ENCODE measurements around the gene PDZD2. TPM values are rescaled to one million over a fixed set of nuclear protein-coding genes. Genes with fewer than 3 reads are reported as not detected.
A peak's percentile ranks its signal among the peaks of the same experiment; 100 is the strongest.

PDZD2 gene
- total RNA-seq, 2 experiments from 2014 or later, result 0.04 to 0.14 TPM

- H3K4me1 Mint-ChIP-seq, result peaks cover 33% of the 10 kb centered on the region
- peak overlapping the region; percentile 65 for H3K27ac Mint-ChIP-seq
These were observed 222.7 kb downstream of the PDZD2 start for GRCh38 chr5:31861601-31862000.

GRCh38 chr5:31863991-31864411 lies 225.1 kb downstream of the PDZD2 start:
- Mint-ChIP-seq H3K4me1 (peaks cover 47% of the 10 kb centered on the region), H3K9me3 (ENCODE audit: low read depth) (peaks cover 15% of the 10 kb centered on the region), H3K4me3 (no peak overlapping the region), H3K27ac (no peak overlapping the region), H3K27me3 (no peaks in the 10 kb centered on the region), H3K36me3 (ENCODE audit: low read depth) (peaks cover 2% of the 10 kb centered on the region)
- intact Hi-C loops (cut with DNase I, micrococcal nuclease), result no loop called here
- DNase-seq (no peak), ATAC-seq (no peak)
- POLR2A ChIA-PET, result no interaction called here
- CTCF ChIA-PET, result no interaction called here

More at GRCh38 chr5:31861601-31862000, 222.7 kb downstream of the PDZD2 start:
- Mint-ChIP-seq H3K36me3 (ENCODE audit: low read depth) (peaks cover 5% of the 10 kb centered on the region), H3K9me3 (ENCODE audit: low read depth) (peaks cover 19% of the 10 kb centered on the region), H3K27me3 (no peaks in the 10 kb centered on the region), H3K4me3 (no peak overlapping the region)
- CTCF ChIA-PET, result interaction anchor here (0.7 kb wide), 1 partner anchor 68 kb away, joined by 3 read pairs; no protein-coding TSS in a partner anchor
- intact Hi-C loops (cut with DNase I, micrococcal nuclease), result no loop called here
- no peak for DNase-seq
- ATAC-seq, result no peak
- POLR2A ChIA-PET, result no interaction called here

- POLR2A ChIA-PET, result no interaction called here
- peak; percentile 21 for DNase-seq
- Mint-ChIP-seq H3K4me3 (peak overlapping the region; percentile 30), H3K27me3 (no peaks in the 10 kb centered on the region), H3K27ac (peak overlapping the region; percentile 17), H3K36me3 (ENCODE audit: low read depth) (no peaks in the 10 kb centered on the region), H3K9me3 (ENCODE audit: low read depth) (no peaks in the 10 kb centered on the region), H3K4me1 (peaks cover 40% of the 10 kb centered on the region)
- ATAC-seq, result peak; percentile 41
- intact Hi-C loops (cut with DNase I, micrococcal nuclease), result no loop called here
- CTCF ChIA-PET, result interaction anchor here (0.8 to 2.0 kb wide), 4 partner anchors 11 to 229 kb away, joined by 3 to 8 read pairs (median 4); no protein-coding TSS in a partner anchor
These were observed 227.2 kb downstream of the PDZD2 start for GRCh38 chr5:31866166-31866565.

- H3K4me3 Mint-ChIP-seq, result no peak overlapping the region
- H3K9me3 Mint-ChIP-seq (ENCODE audit: low read depth), result no peaks in the 10 kb centered on the region
- peak; percentile 28 for DNase-seq
- intact Hi-C loops (cut with DNase I, micrococcal nuclease), result no loop called here
- no peaks in the 10 kb centered on the region for H3K27me3 Mint-ChIP-seq
- ChIA-PET POLR2A (no interaction called here), CTCF (interaction anchor here (0.6 to 2.0 kb wide), 4 partner anchors 12 to 1568 kb away, joined by 3 to 8 read pairs (median 4); no protein-coding TSS in a partner anchor)
- H3K4me1 Mint-ChIP-seq, result peaks cover 34% of the 10 kb centered on the region
- no peak for ATAC-seq
- no peak overlapping the region for H3K27ac Mint-ChIP-seq
- H3K36me3 Mint-ChIP-seq (ENCODE audit: low read depth), result no peaks in the 10 kb centered on the region
These were observed 228.3 kb downstream of the PDZD2 start for GRCh38 chr5:31867219-31867618.

GRCh38 chr5:31880449-31880848 lies 241.5 kb downstream of the PDZD2 start:
- ChIA-PET POLR2A (no interaction called here), CTCF (interaction anchor here (0.6 to 1.9 kb wide), 3 partner anchors 196 to 233 kb away, joined by 3 to 8 read pairs (median 3); no protein-coding TSS in a partner anchor)
- DNase-seq, result no peak
- Mint-ChIP-seq H3K27ac (no peak overlapping the region), H3K36me3 (ENCODE audit: low read depth) (no peaks in the 10 kb centered on the region), H3K4me3 (no peak overlapping the region), H3K9me3 (ENCODE audit: low read depth) (no peaks in the 10 kb centered on the region), H3K27me3 (no peaks in the 10 kb centered on the region), H3K4me1 (no peaks in the 10 kb centered on the region)
- ATAC-seq, result no peak
- intact Hi-C loops (cut with DNase I, micrococcal nuclease), result no loop called here

- ChIA-PET POLR2A (no interaction called here), CTCF (interaction anchor here (1.0 kb wide), 1 partner anchor 13 kb away, joined by 3 read pairs; no protein-coding TSS in a partner anchor)
- H3K36me3 Mint-ChIP-seq (ENCODE audit: low read depth), result no peaks in the 10 kb centered on the region
- H3K4me1 Mint-ChIP-seq, result no peaks in the 10 kb centered on the region
- ATAC-seq (no peak), DNase-seq (no peak)
- no peaks in the 10 kb centered on the region for H3K9me3 Mint-ChIP-seq (ENCODE audit: low read depth)
- intact Hi-C loops (cut with DNase I, micrococcal nuclease), result no loop called here
- no peak overlapping the region for H3K4me3 Mint-ChIP-seq
- H3K27me3 Mint-ChIP-seq, result no peaks in the 10 kb centered on the region
- H3K27ac Mint-ChIP-seq, result no peak overlapping the region
These were observed 246.0 kb downstream of the PDZD2 start for GRCh38 chr5:31884896-31885295.

- CTCF ChIA-PET, result no interaction called here
- ATAC-seq, result no peak
- Mint-ChIP-seq H3K27ac (no peak overlapping the region), H3K4me3 (no peak overlapping the region), H3K4me1 (no peaks in the 10 kb centered on the region), H3K9me3 (ENCODE audit: low read depth) (no peaks in the 10 kb centered on the region), H3K36me3 (ENCODE audit: low read depth) (no peaks in the 10 kb centered on the region), H3K27me3 (no peaks in the 10 kb centered on the region)
- intact Hi-C loops (cut with DNase I, micrococcal nuclease), result no loop called here
- no peak for DNase-seq
- POLR2A ChIA-PET, result interaction anchor here (0.5 kb wide), 1 partner anchor 12 kb away, joined by 3 read pairs; no protein-coding TSS in a partner anchor
These were observed 247.3 kb downstream of the PDZD2 start for GRCh38 chr5:31886206-31886605.

GRCh38 chr5:31887556-31887955 lies 248.6 kb downstream of the PDZD2 start:
- Mint-ChIP-seq H3K9me3 (ENCODE audit: low read depth) (no peaks in the 10 kb centered on the region), H3K36me3 (ENCODE audit: low read depth) (no peaks in the 10 kb centered on the region), H3K4me3 (no peak overlapping the region), H3K27ac (no peak overlapping the region), H3K27me3 (no peaks in the 10 kb centered on the region), H3K4me1 (no peaks in the 10 kb centered on the region)
- CTCF ChIA-PET, result interaction anchor here (0.5 to 0.8 kb wide), 2 partner anchors 180 to 196 kb away, joined by 3 to 5 read pairs; no protein-coding TSS in a partner anchor
- ATAC-seq (no peak), DNase-seq (no peak)
- POLR2A ChIA-PET, result no interaction called here
- intact Hi-C loops (cut with DNase I, micrococcal nuclease), result no loop called here

GRCh38 chr5:31888564-31888963 lies 249.6 kb downstream of the PDZD2 start:
- Mint-ChIP-seq H3K27ac (no peak overlapping the region), H3K4me3 (no peak overlapping the region), H3K9me3 (ENCODE audit: low read depth) (no peaks in the 10 kb centered on the region), H3K36me3 (ENCODE audit: low read depth) (no peaks in the 10 kb centered on the region), H3K27me3 (no peaks in the 10 kb centered on the region), H3K4me1 (no peaks in the 10 kb centered on the region)
- intact Hi-C loops (cut with DNase I, micrococcal nuclease), result no loop called here
- ChIA-PET POLR2A (no interaction called here), CTCF (no interaction called here)
- no peak for ATAC-seq
- DNase-seq, result no peak

- Mint-ChIP-seq H3K27ac (no peak overlapping the region), H3K4me1 (no peaks in the 10 kb centered on the region), H3K9me3 (ENCODE audit: low read depth) (no peaks in the 10 kb centered on the region), H3K36me3 (ENCODE audit: low read depth) (no peaks in the 10 kb centered on the region), H3K27me3 (no peaks in the 10 kb centered on the region), H3K4me3 (no peak overlapping the region)
- ChIA-PET CTCF (no interaction called here), POLR2A (no interaction called here)
- intact Hi-C loops (cut with DNase I, micrococcal nuclease), result no loop called here
- DNase-seq, result no peak
- ATAC-seq, result no peak
These were observed 250.2 kb downstream of the PDZD2 start for GRCh38 chr5:31889001-31889561.

GRCh38 chr5:31890046-31890445 lies 251.1 kb downstream of the PDZD2 start:
- no peaks in the 10 kb centered on the region for H3K4me1 Mint-ChIP-seq
- no peak for ATAC-seq
- H3K36me3 Mint-ChIP-seq (ENCODE audit: low read depth), result no peaks in the 10 kb centered on the region
- ChIA-PET POLR2A (no interaction called here), CTCF (no interaction called here)
- DNase-seq, result no peak
- no peak overlapping the region for H3K27ac Mint-ChIP-seq
- no peaks in the 10 kb centered on the region for H3K9me3 Mint-ChIP-seq (ENCODE audit: low read depth)
- no peaks in the 10 kb centered on the region for H3K27me3 Mint-ChIP-seq
- no peak overlapping the region for H3K4me3 Mint-ChIP-seq
- intact Hi-C loops (cut with DNase I, micrococcal nuclease), result no loop called here

GRCh38 chr5:31894141-31894540 lies 255.2 kb downstream of the PDZD2 start:
- no peak for ATAC-seq
- H3K27ac Mint-ChIP-seq, result no peak overlapping the region
- H3K36me3 Mint-ChIP-seq (ENCODE audit: low read depth), result no peaks in the 10 kb centered on the region
- no peaks in the 10 kb centered on the region for H3K27me3 Mint-ChIP-seq
- CTCF ChIA-PET, result interaction anchor here (0.6 kb wide), 1 partner anchor 68 kb away, joined by 6 read pairs; no protein-coding TSS in a partner anchor
- no peaks in the 10 kb centered on the region for H3K4me1 Mint-ChIP-seq
- no peak for DNase-seq
- intact Hi-C loops (cut with DNase I, micrococcal nuclease), result no loop called here
- POLR2A ChIA-PET, result no interaction called here
- H3K4me3 Mint-ChIP-seq, result no peak overlapping the region
- no peaks in the 10 kb centered on the region for H3K9me3 Mint-ChIP-seq (ENCODE audit: low read depth)
